Lower leg skin (tissue), 4 donors: Measurements from ENCODE around the gene IFI6. TPM values are rescaled to one million over a fixed set of nuclear protein-coding genes. Genes with fewer than 3 reads are reported as not detected.

Source experiments
- DNase-seq, 2 donors: peaks; one replicate each; pipeline ENCODE4 v3.0.0-alpha.2; 2019; ENCODE audit warnings: low spot score in 2 of 2
- H3K4me3 ChIP-seq: fragments of 200-600 bp; sonication (generic); 2 replicates; pipeline ENCODE4 v1.5.1; 2017; ENCODE audit warnings: mild to moderate bottlenecking, low read depth; ENCODE audit not compliant: poor library complexity, severe bottlenecking
- CTCF ChIP-seq, 3 donors: fragments of 450-650 bp; IDR thresholded peaks; one replicate each; pipeline ENCODE4 v1.5.1; 2016; ENCODE audit warnings: antibody characterized with exemption in 3 of 3, mild to moderate bottlenecking in 3 of 3, moderate library complexity in 2 of 3
- POLR2A ChIP-seq, 2 donors: fragments of 450-650 bp; IDR thresholded peaks; one replicate each; pipeline ENCODE4 v1.6.1; 2016 to 2017; ENCODE audit warnings: antibody characterized with exemption in 2 of 2, mild to moderate bottlenecking in 1 of 2, moderate library complexity in 1 of 2
- WGBS, 2 donors: methylation state at CpG; one replicate each; pipeline ENCODE4 v1.1.5; 2018; 5-methylcytosine and 5-hydroxymethylcytosine counted together
- intact Hi-C: fragments of 100-400 bp; cut with DNase I; formaldehyde crosslinking; loops from one replicate; pipeline ENCODE4 v1.15.0; 2023; ENCODE audit warnings: low total_unique reads
- total RNA-seq, 4 donors: library from RNA; depleted of rRNA; stranded (reverse); fragments of >200 nt; gene quantifications; one replicate each; pipeline ENCODE4 v1.1.0, GENCODE V29; 2016

The IFI6 gene
- total RNA-seq, 4 donors from 2014 or later, result 11.8 to 21.4 (median 17.2) TPM

DNA sequence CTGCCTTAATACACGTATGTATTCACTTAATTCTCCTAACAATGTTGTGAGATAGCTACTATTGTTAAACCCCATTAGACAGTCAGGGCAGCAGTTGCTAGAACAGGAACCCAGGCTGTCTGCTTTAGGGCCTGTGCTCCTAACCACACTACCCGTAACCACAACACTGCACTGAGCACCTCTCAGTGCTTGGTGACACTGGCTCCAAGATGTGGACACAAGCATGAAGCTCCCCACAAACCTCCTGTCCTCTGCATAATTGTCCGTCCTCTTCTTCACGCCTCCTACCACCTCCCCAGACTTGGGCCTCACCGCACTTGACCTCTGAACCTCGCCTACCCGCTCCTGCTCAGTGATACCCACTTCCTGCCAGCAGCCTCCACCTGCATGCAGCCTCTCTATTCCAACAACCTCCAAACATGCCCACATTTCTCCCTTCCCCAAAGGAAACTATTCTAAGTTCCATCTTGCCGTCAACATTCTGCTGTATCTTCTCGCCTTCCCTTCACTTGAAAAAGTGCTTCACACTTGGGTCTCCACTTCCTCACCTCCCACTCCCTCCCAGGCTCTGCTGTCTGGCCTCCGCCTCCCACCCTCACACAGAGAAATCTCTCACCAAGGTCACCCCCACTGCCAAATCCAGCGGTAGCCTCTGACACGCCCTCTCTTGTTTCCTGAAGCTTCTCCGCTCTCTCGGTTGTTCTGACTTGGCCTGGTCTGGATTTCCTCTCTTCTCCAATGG is 53.5 kb downstream of the IFI6 start:
- DNase-seq, result no peak
- WGBS, 2 donors, result 80 to 82% methylated on average over 14 of the region's 14 CpGs
- intact Hi-C loops, result no loop called here
- no peak overlapping the region for H3K4me3 ChIP-seq
- no peak for TF ChIP-seq POLR2A (IDR thresholded peaks at IDR 0.05)
- TF ChIP-seq CTCF (IDR thresholded peaks at IDR 0.05), result no peak

DNA sequence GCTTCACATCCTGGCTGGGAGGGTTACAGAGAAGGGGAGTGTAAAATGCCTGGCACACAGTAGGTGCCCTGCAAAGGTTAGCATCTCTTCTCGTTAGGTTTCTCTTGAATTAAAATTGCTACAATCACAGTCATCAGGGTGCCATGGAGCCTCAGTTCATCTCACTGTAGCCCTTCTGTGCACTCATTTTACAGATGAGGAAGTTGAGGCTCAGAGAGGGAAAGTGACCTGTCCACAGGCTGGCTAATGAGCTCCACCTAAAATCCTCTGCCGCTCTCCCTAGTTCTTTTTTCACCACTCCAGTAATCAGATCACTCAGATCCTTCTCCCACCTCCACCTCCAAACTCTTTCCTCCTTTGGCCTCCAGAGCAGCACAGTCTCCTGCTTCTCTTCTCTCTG is 54.6 kb downstream of the IFI6 start:
- H3K4me3 ChIP-seq, result no peak overlapping the region
- WGBS, 2 donors, result 87 to 94% methylated on average over 2 of the region's 2 CpGs
- DNase-seq, result no peak
- intact Hi-C loops, result no loop called here
- TF ChIP-seq POLR2A (IDR thresholded peaks at IDR 0.05), result no peak
- TF ChIP-seq CTCF (IDR thresholded peaks at IDR 0.05), result no peak

- intact Hi-C loops, result no loop called here
- no peak for DNase-seq
- TF ChIP-seq POLR2A (IDR thresholded peaks at IDR 0.05), result no peak
- WGBS, 2 donors, result 91 to 95% methylated on average over 2 of the region's 2 CpGs
- H3K4me3 ChIP-seq, result no peak overlapping the region
Observed at GRCh38 chr1:27616441-27616840, 55.6 kb downstream of the IFI6 start.

Other genes starting within 250 kb of the IFI6 start
- gene WASF2, start 182.0 kb downstream of the IFI6 start, total RNA-seq, result 10 to 100 TPM; 53.8 to 76.6 (median 70.3) TPM
- 10 to 100 TPM; 37.7 to 63.0 (median 52.5) TPM for gene AHDC1, start 68.0 kb downstream of the IFI6 start, total RNA-seq
- gene FGR, start 37.0 kb downstream of the IFI6 start, total RNA-seq, result 1 to 10 TPM; 4.3 to 9.8 (median 5.2) TPM
- gene FAM76A, start 53.8 kb upstream of the IFI6 start, total RNA-seq, result 10 to 100 TPM in 3 of 4 donors, 1 to 10 TPM in 1; 9.0 to 17.0 (median 14.2) TPM
- 100 to 1,000 TPM in 1 of 4 donors, 10 to 100 TPM in 3; 58.7 to 115 (median 69.8) TPM for gene STX12, start 101.0 kb upstream of the IFI6 start, total RNA-seq
- gene PPP1R8, start 158.6 kb upstream of the IFI6 start, total RNA-seq, result 10 to 100 TPM; 25.1 to 49.1 (median 42.0) TPM
- gene THEMIS2, start 200.4 kb upstream of the IFI6 start, total RNA-seq, result 10 to 100 TPM in 2 of 4 donors, 1 to 10 TPM in 2; 5.1 to 12.6 (median 8.9) TPM
- 10 to 100 TPM; 24.9 to 35.8 (median 32.4) TPM for gene RPA2, start 242.4 kb upstream of the IFI6 start, total RNA-seq